B cell (primary cell): ENCODE measurements around the gene SYTL1. TPM values are rescaled to one million over a fixed set of nuclear protein-coding genes. Genes with fewer than 3 reads are reported as not detected.

Source experiments
- ATAC-seq: fragments of 200-7000 bp; cut with Tn5 transposase; one replicate; pipeline ENCODE4 v1.10.0; 2021; ENCODE audit warnings: low read depth, mild to moderate bottlenecking, moderate number of reproducible peaks, moderate library complexity
- CTCF ChIA-PET: fragments of 350-600 bp; sonication (Branson Sonifier 250); formaldehyde crosslinking; loops from one replicate; lab custom pipeline; 2021; ENCODE audit warnings: antibody characterized with exemption, inconsistent platforms; lab: Charles Lee
- POLR2A ChIA-PET: fragments of 350-600 bp; sonication (Branson Sonifier 250); formaldehyde crosslinking; loops from one replicate; lab custom pipeline; 2021; ENCODE audit warnings: antibody characterized with exemption; lab: Charles Lee
- DNase-seq: peaks from one replicate; pipeline ENCODE4 v3.0.0; 2013
- H2AFZ ChIP-seq: 2 replicates; pipeline ENCODE4 v1.6.1; 2012; ENCODE audit warnings: mild to moderate bottlenecking, low read depth, low read length; ENCODE audit not compliant: insufficient read depth, poor library complexity, severe bottlenecking
- H3K27ac ChIP-seq, 2 donors: 1 replicate in 1 of 2; 2 replicates in 1 of 2; pipeline ENCODE4 v1.5.1; 2012 to 2013; ENCODE audit warnings: low read length in 2 of 2, mild to moderate bottlenecking in 2 of 2, moderate library complexity in 1 of 2
- H3K27me3 ChIP-seq, 4 experiments: fragments of 200-600 bp in 1 of 4; sonication (generic) in 1 of 4; replicated peaks in 1 of 4; 1 replicate in 2 of 4; 2 replicates in 2 of 4; pipeline versions ENCODE4 v1.6.1 to v1.7.0; 2013 to 2016; ENCODE audit warnings: low read length in 3 of 4, mild to moderate bottlenecking in 2 of 4, mixed read lengths in 1 of 4, moderate library complexity in 1 of 4; ENCODE audit not compliant: insufficient read depth in 4 of 4, control insufficient read depth in 3 of 4; ENCODE audit errors: control extremely low read depth in 1 of 4
- H3K36me3 ChIP-seq, 2 experiments: replicated peaks in 1 of 2; 1 replicate in 1 of 2; 2 replicates in 1 of 2; pipeline versions ENCODE4 v1.6.1 to v1.7.1; 2013; ENCODE audit warnings: low read length in 1 of 2; ENCODE audit not compliant: insufficient read depth in 2 of 2, control insufficient read depth in 1 of 2; ENCODE audit errors: control extremely low read depth in 1 of 2, extremely low read depth in 1 of 2
- H3K4me1 ChIP-seq, 2 donors: fragments of 200-600 bp in 1 of 2; sonication (generic) in 1 of 2; 1 replicate in 1 of 2; 2 replicates in 1 of 2; pipeline versions ENCODE4 v1.5.1 to v1.6.1; 2013 to 2017; ENCODE audit warnings: low read length in 2 of 2; ENCODE audit not compliant: control insufficient read depth in 2 of 2, insufficient read depth in 2 of 2
- H3K4me2 ChIP-seq: replicated peaks from 2 replicates; pipeline ENCODE3; 2012; ENCODE audit warnings: mild to moderate bottlenecking, low read depth, low read length; ENCODE audit not compliant: poor library complexity, severe bottlenecking
- H3K4me3 ChIP-seq, 5 experiments: fragments of 200-600 bp in 1 of 5; sonication (generic) in 1 of 5; 1 replicate in 3 of 5; 2 replicates in 2 of 5; pipeline versions ENCODE4 v1.5.1 to v1.7.0; 2011 to 2016; ENCODE audit warnings: low read length in 4 of 5, mild to moderate bottlenecking in 4 of 5, low read depth in 2 of 5, control low read depth in 1 of 5, moderate library complexity in 1 of 5; ENCODE audit not compliant: insufficient read depth in 1 of 5; ENCODE audit errors: control extremely low read depth in 1 of 5, extremely low read depth in 1 of 5
- H3K79me2 ChIP-seq: fragments of 200-600 bp; sonication (generic); one replicate; pipeline ENCODE4 v1.6.0; 2016; ENCODE audit warnings: low read length; ENCODE audit not compliant: control insufficient read depth, insufficient read depth
- H3K9ac ChIP-seq: fragments of 200-600 bp; sonication (generic); 2 replicates; pipeline ENCODE4 v1.6.1; 2017; ENCODE audit warnings: mild to moderate bottlenecking, low read length, moderate library complexity
- H3K9me3 ChIP-seq, 3 donors: one replicate each; pipeline versions ENCODE4 v1.6.1 to v1.7.1; 2013; ENCODE audit warnings: low read length in 2 of 3; ENCODE audit not compliant: control insufficient read depth in 2 of 3, insufficient read depth in 1 of 3; ENCODE audit errors: control extremely low read depth in 1 of 3
- H4K20me1 ChIP-seq: 2 replicates; pipeline ENCODE4 v1.6.0; 2012; ENCODE audit warnings: mild to moderate bottlenecking, low read length; ENCODE audit not compliant: insufficient read depth, control insufficient read depth, poor library complexity, severe bottlenecking
- H3K27ac Mint-ChIP-seq: one replicate; pipeline ENCODE4 v1.8.0; 2021; ENCODE audit warnings: mixed read lengths
- H3K27me3 Mint-ChIP-seq: one replicate; pipeline ENCODE4 v1.8.0; 2021; ENCODE audit warnings: mixed read lengths
- H3K4me1 Mint-ChIP-seq: one replicate; pipeline ENCODE4 v1.8.0; 2021; ENCODE audit warnings: mixed read lengths
- H3K4me3 Mint-ChIP-seq: one replicate; pipeline ENCODE4 v1.8.0; 2021; ENCODE audit warnings: mixed read lengths
- H3K9me3 Mint-ChIP-seq: one replicate; pipeline ENCODE4 v1.8.0; 2022; ENCODE audit warnings: mixed read lengths; ENCODE audit not compliant: insufficient read depth
- EZH2 ChIP-seq: IDR thresholded peaks from 2 replicates; pipeline ENCODE4 v1.6.1; 2012; ENCODE audit warnings: borderline replicate concordance, low read depth, mild to moderate bottlenecking, moderate library complexity, low read length; ENCODE audit not compliant: insufficient read depth, poor library complexity, severe bottlenecking
- WGBS: methylation state at CpG from one replicate; pipeline ENCODE4 v1.1.5; 2013; ENCODE audit warnings: missing lambda C conversion rate; ENCODE audit not compliant: insufficient coverage; 5-methylcytosine and 5-hydroxymethylcytosine counted together
- intact Hi-C: fragments of 100-400 bp; cut with micrococcal nuclease; formaldehyde crosslinking; loops from one replicate; pipeline ENCODE4 v1.10.0; 2022
- polyA plus RNA-seq: library from polyadenylated mRNA; depleted of rRNA; stranded (reverse); fragments of >200 nt; gene quantifications from 2 replicates; pipeline ENCODE4 v1.2.3, GENCODE V29; 2012
- small RNA-seq: library from RNA; depleted of rRNA; stranded (forward); fragments of <200 nt; gene quantifications from one replicate; pipeline ENCODE3, GENCODE V24; 2012; ENCODE audit warnings: low replicate concordance, low read depth; ENCODE audit not compliant: insufficient read length
- total RNA-seq, 2 donors: library from RNA; stranded (reverse); fragments of 120-200 nt in 1 of 2; gene quantifications; 1 replicate in 1 of 2; 2 replicates in 1 of 2; pipeline versions ENCODE4 v1.2.3 to v1.2.4, GENCODE V29; 2013 to 2022
- TF ChIP-seq, protein P1 (sequence below): fragments of 200-600 bp; IDR thresholded peaks from one replicate; pipeline ENCODE4 v1.8.0; 2022; ENCODE audit warnings: antibody characterized with exemption, mild to moderate bottlenecking

SYTL1 gene
- total and polyA plus RNA-seq, 2 donors (not counting 1 experiment from before 2014, with no cell fraction given): 159 to 444 TPM

GRCh38 chr1:27403065-27403726 lies 61.4 kb downstream of the SYTL1 start:
- intact Hi-C loops: loop anchor here (1.0 to 2.0 kb wide), 4 partner anchors 34 to 260 kb away; no protein-coding TSS in a partner anchor
- Histone ChIP-seq H4K20me1 (no peaks in the 10 kb centered on the region), H3K27me3 (no peaks in the 10 kb centered on the region), H3K4me2 (peak overlapping the region; percentile 78), H3K4me3 (peak overlapping the region in 3 of 5 experiments; percentile 15 to 45 (median 32)), H3K9me3 (no peaks in the 10 kb centered on the region), H3K36me3 (peaks cover 4 to 16% of the 10 kb centered on the region in 2 experiments), H3K79me2 (no peaks in the 10 kb centered on the region), H3K4me1 (peaks cover 47 to 67% of the 10 kb centered on the region in 2 donors), H3K27ac (peak overlapping the region; percentile 49 to 79), H3K9ac (peak overlapping the region; percentile 44), H2AFZ (peak overlapping the region; percentile 64)
- Mint-ChIP-seq H3K4me3 (peak overlapping the region; percentile 72), H3K4me1 (peaks cover 65% of the 10 kb centered on the region), H3K9me3 (no peaks in the 10 kb centered on the region), H3K27ac (peak overlapping the region; percentile 89), H3K27me3 (no peaks in the 10 kb centered on the region)
- TF ChIP-seq, protein P1, sequence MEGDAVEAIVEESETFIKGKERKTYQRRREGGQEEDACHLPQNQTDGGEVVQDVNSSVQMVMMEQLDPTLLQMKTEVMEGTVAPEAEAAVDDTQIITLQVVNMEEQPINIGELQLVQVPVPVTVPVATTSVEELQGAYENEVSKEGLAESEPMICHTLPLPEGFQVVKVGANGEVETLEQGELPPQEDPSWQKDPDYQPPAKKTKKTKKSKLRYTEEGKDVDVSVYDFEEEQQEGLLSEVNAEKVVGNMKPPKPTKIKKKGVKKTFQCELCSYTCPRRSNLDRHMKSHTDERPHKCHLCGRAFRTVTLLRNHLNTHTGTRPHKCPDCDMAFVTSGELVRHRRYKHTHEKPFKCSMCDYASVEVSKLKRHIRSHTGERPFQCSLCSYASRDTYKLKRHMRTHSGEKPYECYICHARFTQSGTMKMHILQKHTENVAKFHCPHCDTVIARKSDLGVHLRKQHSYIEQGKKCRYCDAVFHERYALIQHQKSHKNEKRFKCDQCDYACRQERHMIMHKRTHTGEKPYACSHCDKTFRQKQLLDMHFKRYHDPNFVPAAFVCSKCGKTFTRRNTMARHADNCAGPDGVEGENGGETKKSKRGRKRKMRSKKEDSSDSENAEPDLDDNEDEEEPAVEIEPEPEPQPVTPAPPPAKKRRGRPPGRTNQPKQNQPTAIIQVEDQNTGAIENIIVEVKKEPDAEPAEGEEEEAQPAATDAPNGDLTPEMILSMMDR: peak; percentile 70
- no peak for TF ChIP-seq EZH2
- ChIA-PET CTCF (interaction anchor here (0.6 to 5.6 kb wide), 34 partner anchors 8 to 266 kb away, joined by 3 to 114 read pairs (median 5); partner anchors contain the start of genes AHDC1 and WASF2), POLR2A (interaction anchor here (0.8 to 1.4 kb wide), 10 partner anchors 46 to 322 kb away, joined by 3 to 6 read pairs (median 3); partner anchors contain the start of genes AHDC1, FAM76A and WASF2)
- 4% methylated on average over 24 of the region's 24 CpGs for WGBS
- DNase-seq (peak; percentile 78), ATAC-seq (peak; percentile 86)

Small RNAs within 50 kb of the gene (small RNA-seq; reads per million reads assigned to genes)
- not detected for gene RNU6-48P

Other genes with a start within 250 kb of the SYTL1 start
- gene SLC9A1, start 186.9 kb upstream of the SYTL1 start, total RNA-seq: 18.3 and 22.5 TPM in 2 replicates
- gene SLC9A1, start 186.9 kb upstream of the SYTL1 start, polyA plus RNA-seq: 7.3 and 8.8 TPM in 2 replicates
- gene WDTC1, start 107.4 kb upstream of the SYTL1 start, total RNA-seq: 69.1 and 70.9 TPM in 2 replicates
- 27.6 and 32.5 TPM in 2 replicates for gene WDTC1, start 107.4 kb upstream of the SYTL1 start, polyA plus RNA-seq
- 44.2 and 48.7 TPM in 2 replicates for gene TMEM222, start 19.9 kb upstream of the SYTL1 start, total RNA-seq
- gene TMEM222, start 19.9 kb upstream of the SYTL1 start, polyA plus RNA-seq: 55.5 and 80.9 TPM in 2 replicates
- gene MAP3K6, start 24.9 kb downstream of the SYTL1 start, total RNA-seq: 8.1 and 9.4 TPM in 2 replicates
- 10.3 and 11.0 TPM in 2 replicates for gene MAP3K6, start 24.9 kb downstream of the SYTL1 start, polyA plus RNA-seq
- not detected in 2 replicates for gene FCN3, start 32.8 kb downstream of the SYTL1 start, total RNA-seq
- gene FCN3, start 32.8 kb downstream of the SYTL1 start, polyA plus RNA-seq: not detected in 2 replicates
- not detected in 2 replicates for gene CD164L2, start 41.3 kb downstream of the SYTL1 start, total RNA-seq
- not detected in 2 replicates for gene CD164L2, start 41.3 kb downstream of the SYTL1 start, polyA plus RNA-seq
- not detected in 2 replicates for gene GPR3, start 50.6 kb downstream of the SYTL1 start, total RNA-seq
- gene GPR3, start 50.6 kb downstream of the SYTL1 start, polyA plus RNA-seq: 3.3 and 4.1 TPM in 2 replicates
- 166 and 169 TPM in 2 replicates for gene WASF2, start 148.1 kb downstream of the SYTL1 start, total RNA-seq
- gene WASF2, start 148.1 kb downstream of the SYTL1 start, polyA plus RNA-seq: 59.5 and 67.4 TPM in 2 replicates